Right atrium auricular region (tissue), 2 donors: Measurements from ENCODE around the gene PHF21B. TPM values are rescaled to one million over a fixed set of nuclear protein-coding genes. Genes with fewer than 3 reads are reported as not detected.

Experiments
- DNase-seq: peaks from one replicate; pipeline ENCODE4 v3.0.0-alpha.2; 2019; ENCODE audit warnings: low spot score
- H3K27ac ChIP-seq, 2 donors: fragments of 200-600 bp; sonication (generic); 1 replicate in 1 of 2; 2 replicates in 1 of 2; pipeline ENCODE4 v1.5.1; 2016 to 2019
- H3K27me3 ChIP-seq, 2 donors: fragments of 200-600 bp; sonication (generic); one replicate each; pipeline versions ENCODE4 v1.5.1 to v1.6.0; 2017 to 2019
- H3K36me3 ChIP-seq: fragments of 200-600 bp; sonication (generic); one replicate; pipeline ENCODE4 v1.5.1; 2016
- H3K4me1 ChIP-seq, 2 donors: fragments of 200-600 bp; sonication (generic); one replicate each; pipeline versions ENCODE4 v1.5.1 to v1.6.0; 2017 to 2019
- H3K4me3 ChIP-seq, 2 donors: fragments of 200-600 bp; sonication (generic); 1 replicate in 1 of 2; 2 replicates in 1 of 2; pipeline ENCODE4 v1.5.1; 2017 to 2019; ENCODE audit warnings: mild to moderate bottlenecking in 1 of 2, moderate library complexity in 1 of 2
- H3K9me3 ChIP-seq, 2 donors: fragments of 200-600 bp; sonication (generic); one replicate each; pipeline ENCODE4 v1.5.1; 2019
- CTCF ChIP-seq, 2 donors: fragments of 200-600 bp; sonication (generic); IDR thresholded peaks; one replicate each; pipeline ENCODE4 v1.5.1; 2019; ENCODE audit warnings: antibody characterized with exemption in 2 of 2
- total RNA-seq, 2 donors: library from RNA; depleted of rRNA; stranded (reverse); fragments of >200 nt; gene quantifications; one replicate each; pipeline ENCODE4 v1.1.0, GENCODE V29; 2016

PHF21B gene
- total RNA-seq, 2 donors from 2014 or later: 1.4 to 2.2 TPM

- no peaks in the 10 kb centered on the region for H3K36me3 ChIP-seq
- no peak overlapping the region for H3K27ac ChIP-seq
- no peaks in the 10 kb centered on the region for H3K9me3 ChIP-seq
- DNase-seq: no peak
- H3K27me3 ChIP-seq: no peaks in the 10 kb centered on the region
- TF ChIP-seq CTCF (IDR thresholded peaks at IDR 0.05): no peak
- H3K4me3 ChIP-seq: no peak overlapping the region
- peaks cover 0 to 8% of the 10 kb centered on the region in 2 donors for H3K4me1 ChIP-seq
Observed at GRCh38 chr22:45001653-45002052, 8.2 kb downstream of the PHF21B start.

GRCh38 chr22:45000330-45000729 is 9.5 kb downstream of the PHF21B start:
- no peak for DNase-seq
- no peak for TF ChIP-seq CTCF (IDR thresholded peaks at IDR 0.05)
- Histone ChIP-seq H3K27ac (no peak overlapping the region), H3K4me1 (no peaks in the 10 kb centered on the region), H3K9me3 (no peaks in the 10 kb centered on the region), H3K4me3 (no peak overlapping the region), H3K36me3 (no peaks in the 10 kb centered on the region), H3K27me3 (no peaks in the 10 kb centered on the region)

DNA sequence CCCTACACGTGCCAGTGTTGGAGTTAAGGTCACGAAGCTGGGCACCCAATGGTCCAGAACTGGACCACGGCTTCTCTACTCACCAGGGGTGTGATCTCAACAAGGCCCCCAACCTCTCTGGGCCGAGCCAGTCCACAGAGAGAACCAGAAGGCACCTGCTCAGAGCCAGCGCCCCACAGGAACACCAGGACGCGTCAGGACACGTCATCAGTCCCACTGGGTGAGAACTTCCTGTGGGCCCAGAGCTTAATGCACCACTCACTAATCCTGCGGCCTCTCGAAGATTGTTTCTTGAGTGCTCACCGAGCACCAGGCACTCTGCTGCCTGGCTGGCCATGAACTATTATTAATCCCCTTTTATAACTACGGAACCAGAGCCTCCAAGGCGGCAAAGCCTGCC is 10.1 kb downstream of the PHF21B start:
- H3K4me1 ChIP-seq: peaks cover 0 to 4% of the 10 kb centered on the region in 2 donors
- no peaks in the 10 kb centered on the region for H3K27me3 ChIP-seq
- DNase-seq: no peak
- H3K27ac ChIP-seq: no peak overlapping the region
- no peaks in the 10 kb centered on the region for H3K36me3 ChIP-seq
- H3K4me3 ChIP-seq: no peak overlapping the region
- no peak for TF ChIP-seq CTCF (IDR thresholded peaks at IDR 0.05)
- no peaks in the 10 kb centered on the region for H3K9me3 ChIP-seq

GRCh38 chr22:44999231-44999630 is 10.6 kb downstream of the PHF21B start:
- no peak for DNase-seq
- Histone ChIP-seq H3K4me1 (peaks cover 0 to 9% of the 10 kb centered on the region in 2 donors), H3K36me3 (no peaks in the 10 kb centered on the region), H3K9me3 (no peaks in the 10 kb centered on the region), H3K4me3 (no peak overlapping the region), H3K27me3 (no peaks in the 10 kb centered on the region), H3K27ac (no peak overlapping the region)
- TF ChIP-seq CTCF (IDR thresholded peaks at IDR 0.05): no peak

DNA sequence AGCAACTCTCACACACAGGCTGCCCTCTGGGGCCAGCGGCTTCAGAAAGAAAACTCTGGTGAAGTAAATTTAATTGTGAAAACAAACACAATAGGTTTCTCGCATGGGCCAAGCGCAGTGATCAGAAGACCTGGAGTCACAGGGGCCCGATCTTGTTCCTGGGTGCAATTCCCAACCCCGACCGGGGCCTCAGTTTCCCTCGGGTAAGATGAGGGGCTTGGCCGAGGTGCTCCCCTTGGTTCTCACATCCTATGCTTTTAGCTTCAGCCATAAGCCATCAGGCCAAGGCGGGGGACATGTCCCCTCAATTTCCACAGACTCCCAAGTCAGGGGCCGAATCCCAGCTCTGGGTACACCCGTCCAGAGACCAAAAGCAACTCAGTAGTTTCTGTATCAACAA is 11.5 kb downstream of the PHF21B start:
- Histone ChIP-seq H3K27me3 (no peaks in the 10 kb centered on the region), H3K27ac (no peak overlapping the region), H3K36me3 (no peaks in the 10 kb centered on the region), H3K4me3 (no peak overlapping the region), H3K9me3 (no peaks in the 10 kb centered on the region), H3K4me1 (peaks cover 0 to 9% of the 10 kb centered on the region in 2 donors)
- no peak for TF ChIP-seq CTCF (IDR thresholded peaks at IDR 0.05)
- DNase-seq: no peak

DNA sequence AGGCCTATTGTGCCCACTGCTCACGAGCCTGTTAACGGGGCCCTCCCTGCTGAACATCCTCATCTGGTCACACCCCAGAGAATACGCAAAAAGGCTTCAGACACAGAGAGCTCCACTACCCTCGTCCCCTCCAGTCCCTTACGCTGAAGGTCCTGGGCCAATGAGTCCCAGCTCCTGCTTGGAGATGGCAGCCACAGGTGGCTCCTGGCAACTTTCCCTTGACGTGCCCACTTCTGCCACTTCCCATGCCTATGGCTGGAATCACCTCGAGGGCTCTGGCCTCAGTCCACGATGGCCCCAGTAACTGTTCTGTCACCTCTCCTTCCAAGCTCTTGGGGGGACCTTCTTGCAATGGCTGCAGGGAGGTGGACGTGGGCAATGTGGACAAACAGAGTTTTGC is 12.7 kb downstream of the PHF21B start:
- DNase-seq: no peak
- no peaks in the 10 kb centered on the region for H3K27me3 ChIP-seq
- no peak overlapping the region for H3K4me3 ChIP-seq
- no peak for TF ChIP-seq CTCF (IDR thresholded peaks at IDR 0.05)
- no peak overlapping the region for H3K27ac ChIP-seq
- H3K9me3 ChIP-seq: no peaks in the 10 kb centered on the region
- H3K36me3 ChIP-seq: no peaks in the 10 kb centered on the region
- peaks cover 0 to 9% of the 10 kb centered on the region in 2 donors for H3K4me1 ChIP-seq
